HG02610 (cell line): ENCODE measurements around the gene SIRT6.
"Not testable (repeated sequence)": the region's sequence is repeated elsewhere in the genome, so short reads cannot be mapped to it uniquely, and the experiment has no call there.

ENCODE experiments used
- ATAC-seq: cut with Tn5 transposase; IDR thresholded peaks from one replicate; pipeline ENCODE4 v1.9.1; 2021; ENCODE audit warnings: mild to moderate bottlenecking, moderate library complexity; ENCODE audit not compliant: unreplicated experiment

SIRT6 gene

GRCh38 chr19:4182084-4182810 is at the start of gene SIRT6, which contains the start of gene ANKRD24:
SIRT6 (minus strand) TSS chr19:4182563; CDS start chr19:4182539, 24 bp downstream.
ANKRD24 (plus strand) TSS chr19:4182689; CDS start chr19:4186426, 3,737 bp downstream.
- ATAC-seq, result peak; percentile 64

- ATAC-seq, result not testable (repeated sequence)
Observed at GRCh38 chr19:4232139-4232538, 49.8 kb upstream of the SIRT6 start.

- ATAC-seq, result not testable (repeated sequence)
Observed at GRCh38 chr19:4231521-4231920, 49.2 kb upstream of the SIRT6 start.

- not testable (repeated sequence) for ATAC-seq
Observed at GRCh38 chr19:4230237-4230636, 47.9 kb upstream of the SIRT6 start.

- ATAC-seq, result peak; percentile 67
Observed at GRCh38 chr19:4229179-4229931, 47.0 kb upstream of the SIRT6 start, which contains the start of gene EBI3. EBI3 (plus strand) TSS chr19:4229523; CDS start chr19:4229551, 28 bp downstream.

GRCh38 chr19:4228765-4229178 is 46.4 kb upstream of the SIRT6 start:
- ATAC-seq, result no peak

GRCh38 chr19:4227771-4228170 is 45.4 kb upstream of the SIRT6 start:
- no peak for ATAC-seq

- no peak for ATAC-seq
Observed at GRCh38 chr19:4225885-4226284, 43.5 kb upstream of the SIRT6 start.

- no peak for ATAC-seq
Observed at GRCh38 chr19:4224470-4224869, 42.1 kb upstream of the SIRT6 start.

- no peak for ATAC-seq
Observed at GRCh38 chr19:4220188-4220587, 37.8 kb upstream of the SIRT6 start.

- not testable (repeated sequence) for ATAC-seq
Observed at GRCh38 chr19:4218523-4218922, 36.2 kb upstream of the SIRT6 start.

GRCh38 chr19:4217429-4218264 is 35.3 kb upstream of the SIRT6 start:
- ATAC-seq, result no peak

- ATAC-seq, result no peak
Observed at GRCh38 chr19:4216846-4217245, 34.5 kb upstream of the SIRT6 start.

GRCh38 chr19:4215807-4216206 is 33.4 kb upstream of the SIRT6 start:
- no peak for ATAC-seq

GRCh38 chr19:4213116-4213515 is 30.8 kb upstream of the SIRT6 start:
- no peak for ATAC-seq

GRCh38 chr19:4210166-4210731 is 27.9 kb upstream of the SIRT6 start:
- ATAC-seq, result no peak

GRCh38 chr19:4208385-4209094 is 26.2 kb upstream of the SIRT6 start:
- no peak for ATAC-seq

- ATAC-seq, result no peak
Observed at GRCh38 chr19:4206818-4207484, 24.6 kb upstream of the SIRT6 start.

- ATAC-seq, result no peak
Observed at GRCh38 chr19:4201798-4202197, 19.4 kb upstream of the SIRT6 start.
